Breast epithelium (tissue), 4 donors: ENCODE measurements around the gene TCEAL1. TPM values are rescaled to one million over a fixed set of nuclear protein-coding genes. Genes with fewer than 3 reads are reported as not detected.
A peak's percentile ranks its signal among the peaks of the same experiment; 100 is the strongest.
"Not testable (repeated sequence)": the region's sequence is repeated elsewhere in the genome, so short reads cannot be mapped to it uniquely, and the experiment has no call there.

Experiments
- DNase-seq, 2 donors: peaks; one replicate each; pipeline ENCODE4 v3.0.0-alpha.2; 2019; ENCODE audit warnings: low spot score in 2 of 2
- H3K27ac ChIP-seq, 2 donors: fragments of 200-600 bp; sonication (generic) in 1 of 2; one replicate each; pipeline ENCODE4 v1.5.1; 2016 to 2019; ENCODE audit warnings: mild to moderate bottlenecking in 1 of 2
- H3K27me3 ChIP-seq, 2 donors: fragments of 200-600 bp; sonication (generic) in 1 of 2; one replicate each; pipeline versions ENCODE4 v1.5.1 to v1.6.0; 2017 to 2019; ENCODE audit warnings: control low read depth in 1 of 2, mild to moderate bottlenecking in 1 of 2
- H3K36me3 ChIP-seq: fragments of 200-600 bp; one replicate; pipeline ENCODE4 v1.5.1; 2019
- H3K4me1 ChIP-seq, 2 donors: fragments of 200-600 bp; sonication (generic); one replicate each; pipeline ENCODE4 v1.5.1; 2016 to 2019; ENCODE audit warnings: control low read depth in 1 of 2
- H3K4me3 ChIP-seq, 3 donors: fragments of 200-600 bp; sonication (generic); 1 replicate in 2 of 3; 2 replicates in 1 of 3; pipeline ENCODE4 v1.5.1; 2016 to 2019; ENCODE audit warnings: mild to moderate bottlenecking in 3 of 3, moderate library complexity in 2 of 3
- H3K9me3 ChIP-seq, 2 donors: fragments of 200-600 bp; sonication (generic) in 1 of 2; one replicate each; pipeline ENCODE4 v1.5.1; 2016 to 2019; ENCODE audit warnings: control low read depth in 1 of 2
- POLR2A ChIP-seq: fragments of 450-650 bp; IDR thresholded peaks from one replicate; pipeline ENCODE4 v1.6.1; 2016; ENCODE audit warnings: antibody characterized with exemption, mild to moderate bottlenecking, moderate library complexity
- POLR2AphosphoS5 ChIP-seq, 3 donors: sonication (generic); formaldehyde crosslinking; IDR thresholded peaks; one replicate each; pipeline ENCODE4 v1.6.1; 2017; ENCODE audit warnings: antibody characterized with exemption in 3 of 3
- intact Hi-C: fragments of 100-400 bp; cut with DNase I; formaldehyde crosslinking; loops from one replicate; pipeline ENCODE4 v1.15.1; 2023; ENCODE audit warnings: low total_unique reads
- total RNA-seq, 3 donors: library from RNA; depleted of rRNA; stranded (reverse); fragments of >200 nt; gene quantifications; one replicate each; pipeline ENCODE4 v1.1.0, GENCODE V29; 2016
- TF ChIP-seq, protein P1 (sequence below), 3 donors: fragments of 450-650 bp; IDR thresholded peaks; one replicate each; pipeline ENCODE4 v1.5.1; 2016 to 2017; ENCODE audit warnings: antibody characterized with exemption in 3 of 3, mild to moderate bottlenecking in 3 of 3, moderate library complexity in 3 of 3

Gene TCEAL1
- total RNA-seq, 3 donors from 2014 or later: 60.8 to 115 (median 76.4) TPM

DNA sequence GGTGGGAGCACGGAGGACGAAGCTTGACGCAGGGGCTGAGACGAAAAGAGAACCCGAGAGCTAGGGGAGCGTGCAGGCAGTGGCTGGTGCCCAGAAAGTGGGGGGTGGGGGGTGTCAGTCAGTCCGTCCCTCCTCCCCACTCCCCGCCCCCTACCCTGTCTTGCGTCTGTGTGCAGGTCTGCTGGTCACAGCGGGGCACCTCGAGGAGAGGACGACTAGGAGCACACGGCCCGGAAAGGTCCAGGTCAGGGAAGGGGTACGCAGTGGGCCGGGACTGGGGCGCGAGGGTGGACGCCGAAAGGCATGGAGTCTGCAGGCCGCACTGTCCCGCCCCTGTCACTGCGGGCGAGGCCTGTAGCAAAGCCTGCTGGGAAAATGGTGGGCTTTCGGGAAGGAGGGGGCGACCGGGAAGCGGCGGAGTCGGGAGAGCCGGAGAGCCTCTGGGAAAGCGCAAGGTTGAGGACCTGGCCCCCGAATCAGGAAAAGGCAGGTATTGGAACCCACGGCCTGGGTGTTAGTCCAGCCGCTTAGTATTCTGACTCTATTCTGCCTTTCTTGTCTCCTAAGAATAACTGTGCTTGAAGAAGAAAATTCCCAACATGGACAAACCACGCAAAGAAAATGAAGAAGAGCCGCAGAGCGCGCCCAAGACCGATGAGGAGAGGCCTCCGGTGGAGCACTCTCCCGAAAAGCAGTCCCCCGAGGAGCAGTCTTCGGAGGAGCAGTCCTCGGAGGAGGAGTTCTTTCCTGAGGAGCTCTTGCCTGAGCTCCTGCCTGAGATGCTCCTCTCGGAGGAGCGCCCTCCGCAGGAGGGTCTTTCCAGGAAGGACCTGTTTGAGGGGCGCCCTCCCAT, 769 bp downstream of the TCEAL1 start:
- intact Hi-C loops: no loop called here
- peak in 1 of 3 donors; percentile 20 for TF ChIP-seq POLR2AphosphoS5 (IDR thresholded peaks at IDR 0.05)
- TF ChIP-seq, protein P1, sequence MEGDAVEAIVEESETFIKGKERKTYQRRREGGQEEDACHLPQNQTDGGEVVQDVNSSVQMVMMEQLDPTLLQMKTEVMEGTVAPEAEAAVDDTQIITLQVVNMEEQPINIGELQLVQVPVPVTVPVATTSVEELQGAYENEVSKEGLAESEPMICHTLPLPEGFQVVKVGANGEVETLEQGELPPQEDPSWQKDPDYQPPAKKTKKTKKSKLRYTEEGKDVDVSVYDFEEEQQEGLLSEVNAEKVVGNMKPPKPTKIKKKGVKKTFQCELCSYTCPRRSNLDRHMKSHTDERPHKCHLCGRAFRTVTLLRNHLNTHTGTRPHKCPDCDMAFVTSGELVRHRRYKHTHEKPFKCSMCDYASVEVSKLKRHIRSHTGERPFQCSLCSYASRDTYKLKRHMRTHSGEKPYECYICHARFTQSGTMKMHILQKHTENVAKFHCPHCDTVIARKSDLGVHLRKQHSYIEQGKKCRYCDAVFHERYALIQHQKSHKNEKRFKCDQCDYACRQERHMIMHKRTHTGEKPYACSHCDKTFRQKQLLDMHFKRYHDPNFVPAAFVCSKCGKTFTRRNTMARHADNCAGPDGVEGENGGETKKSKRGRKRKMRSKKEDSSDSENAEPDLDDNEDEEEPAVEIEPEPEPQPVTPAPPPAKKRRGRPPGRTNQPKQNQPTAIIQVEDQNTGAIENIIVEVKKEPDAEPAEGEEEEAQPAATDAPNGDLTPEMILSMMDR (IDR thresholded peaks at IDR 0.05): no peak
- peak; percentile 26 for TF ChIP-seq POLR2A
- peak overlapping the region; percentile 91 to 96 for H3K27ac ChIP-seq
- H3K36me3 ChIP-seq: no peaks in the 10 kb centered on the region
- no peaks in the 10 kb centered on the region for H3K4me1 ChIP-seq
- peaks cover 0 to 36% of the 10 kb centered on the region in 2 donors for H3K27me3 ChIP-seq
- peak; percentile 39 to 52 for DNase-seq
- H3K4me3 ChIP-seq: peak overlapping the region; percentile 55 to 74 (median 59)
- H3K9me3 ChIP-seq: no peaks in the 10 kb centered on the region

DNA sequence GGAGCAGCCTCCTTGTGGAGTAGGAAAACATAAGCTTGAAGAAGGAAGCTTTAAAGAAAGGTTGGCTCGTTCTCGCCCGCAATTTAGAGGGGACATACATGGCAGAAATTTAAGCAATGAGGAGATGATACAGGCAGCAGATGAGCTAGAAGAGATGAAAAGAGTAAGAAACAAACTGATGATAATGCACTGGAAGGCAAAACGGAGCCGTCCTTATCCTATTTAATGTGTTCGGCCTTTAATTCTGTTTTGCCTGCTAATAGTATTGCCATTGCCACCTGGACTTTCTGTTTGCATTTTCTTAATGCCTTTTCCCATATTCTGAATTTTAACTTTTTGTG, 1.4 kb downstream of the TCEAL1 start:
- intact Hi-C loops: no loop called here

DNA sequence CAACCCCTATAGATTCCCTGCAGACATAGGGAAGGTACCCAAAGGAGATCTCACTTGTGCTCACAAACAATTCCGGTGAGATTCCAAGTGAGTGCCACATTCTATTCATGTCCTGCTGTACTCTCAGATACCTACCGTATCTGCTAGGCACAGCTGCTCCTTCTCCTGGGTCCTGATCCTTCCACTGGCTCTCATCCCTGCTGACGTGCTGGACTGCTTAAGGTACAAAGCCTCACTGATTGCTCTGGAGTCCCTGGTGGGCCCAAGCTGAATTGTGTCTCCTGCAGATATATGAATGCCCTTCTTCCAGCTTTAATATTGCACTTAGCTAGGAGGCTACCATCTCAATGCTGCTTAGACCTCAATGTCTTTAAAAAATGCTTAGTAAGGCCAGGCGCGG, 2.4 kb downstream of the TCEAL1 start:
- peak overlapping the region in 2 of 3 donors; percentile 18 to 37 for H3K4me3 ChIP-seq
- peaks cover 0 to 41% of the 10 kb centered on the region in 2 donors for H3K27me3 ChIP-seq
- no peaks in the 10 kb centered on the region for H3K4me1 ChIP-seq
- H3K27ac ChIP-seq: peak overlapping the region in 1 of 2 donors; percentile 35
- no peaks in the 10 kb centered on the region for H3K36me3 ChIP-seq
- TF ChIP-seq POLR2AphosphoS5 (IDR thresholded peaks at IDR 0.05): no peak
- no peak for TF ChIP-seq POLR2A
- TF ChIP-seq, protein P1 (IDR thresholded peaks at IDR 0.05): no peak
- DNase-seq: no peak
- intact Hi-C loops: no loop called here
- no peaks in the 10 kb centered on the region for H3K9me3 ChIP-seq

More for the DNA sequence above, 1.4 kb downstream of the TCEAL1 start:
- H3K27ac ChIP-seq: peak overlapping the region; percentile 91 to 96
- no peak for DNase-seq
- peak overlapping the region; percentile 55 to 74 (median 59) for H3K4me3 ChIP-seq
- no peaks in the 10 kb centered on the region for H3K36me3 ChIP-seq
- TF ChIP-seq POLR2A (no peak), POLR2AphosphoS5 (IDR thresholded peaks at IDR 0.05) (no peak)
- H3K9me3 ChIP-seq: no peaks in the 10 kb centered on the region
- H3K4me1 ChIP-seq: no peaks in the 10 kb centered on the region
- H3K27me3 ChIP-seq: peaks cover 0 to 41% of the 10 kb centered on the region in 2 donors

DNA sequence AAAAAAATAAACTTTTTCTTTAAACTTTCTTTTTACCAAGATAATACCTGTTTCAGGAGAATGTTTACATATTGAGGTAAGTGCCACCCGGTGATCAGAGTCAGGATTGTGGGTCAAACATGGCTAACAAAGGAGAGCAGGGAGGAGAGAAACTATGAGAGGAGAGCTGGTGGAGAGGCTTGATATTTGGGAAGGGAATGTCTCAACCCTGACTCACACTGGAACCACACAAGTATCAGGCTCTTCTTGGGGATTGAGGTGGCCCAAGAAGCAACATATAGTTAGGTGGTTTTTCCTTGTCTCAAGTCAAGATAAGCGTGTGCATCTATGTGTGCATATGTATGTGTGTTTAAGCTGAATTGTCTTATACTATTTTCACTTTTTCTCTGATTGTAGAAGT, 6.7 kb downstream of the TCEAL1 start:
- TF ChIP-seq POLR2AphosphoS5 (IDR thresholded peaks at IDR 0.05) (no peak), POLR2A (no peak)
- TF ChIP-seq, protein P1 (IDR thresholded peaks at IDR 0.05): no peak
- Histone ChIP-seq H3K27ac (no peak overlapping the region), H3K27me3 (peaks cover 0 to 25% of the 10 kb centered on the region in 2 donors), H3K9me3 (no peaks in the 10 kb centered on the region), H3K4me1 (no peaks in the 10 kb centered on the region), H3K36me3 (no peaks in the 10 kb centered on the region), H3K4me3 (no peak overlapping the region)
- intact Hi-C loops: no loop called here
- no peak for DNase-seq

DNA sequence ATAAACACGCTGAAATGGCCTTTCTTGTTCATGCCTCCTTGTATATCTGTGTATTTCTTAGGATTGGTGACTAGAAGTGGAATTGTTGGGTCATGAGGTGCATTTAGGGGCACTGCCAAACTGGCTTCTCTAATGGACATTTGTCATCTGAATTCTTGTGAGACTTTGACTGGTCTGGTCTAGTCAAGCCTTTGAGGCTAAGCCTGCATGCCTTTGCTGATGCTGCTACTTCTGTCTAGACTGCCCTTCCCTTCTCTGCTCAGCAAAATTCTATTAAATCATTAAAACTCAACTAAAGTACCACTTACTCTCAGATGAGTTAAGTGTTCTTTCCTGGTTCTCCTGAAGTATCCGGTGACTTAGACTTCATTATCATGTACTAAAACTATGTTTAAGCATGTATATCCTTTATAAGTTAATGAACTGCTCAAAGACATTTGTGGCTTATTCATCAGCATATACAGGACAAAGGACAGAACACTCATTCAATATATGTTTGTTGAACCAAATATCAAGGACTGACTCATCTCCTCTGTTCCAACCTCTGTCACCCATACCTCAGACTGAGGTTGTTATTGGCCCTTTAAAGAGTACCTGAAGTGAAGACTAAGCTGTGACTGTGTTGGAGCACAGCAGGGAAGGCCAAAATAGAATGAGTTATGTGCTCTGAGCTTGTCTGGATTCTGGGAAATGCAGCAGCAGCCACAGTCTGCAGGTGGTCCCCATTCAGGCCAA, 9.0 kb downstream of the TCEAL1 start:
- H3K9me3 ChIP-seq: no peaks in the 10 kb centered on the region
- H3K4me1 ChIP-seq: no peaks in the 10 kb centered on the region
- peaks cover 0 to 29% of the 10 kb centered on the region in 2 donors for H3K27me3 ChIP-seq
- no peak for TF ChIP-seq POLR2A
- no peak for TF ChIP-seq POLR2AphosphoS5 (IDR thresholded peaks at IDR 0.05)
- TF ChIP-seq, protein P1 (IDR thresholded peaks at IDR 0.05): no peak
- DNase-seq: no peak
- H3K4me3 ChIP-seq: no peak overlapping the region
- H3K27ac ChIP-seq: no peak overlapping the region
- intact Hi-C loops: no loop called here
- no peaks in the 10 kb centered on the region for H3K36me3 ChIP-seq

DNA sequence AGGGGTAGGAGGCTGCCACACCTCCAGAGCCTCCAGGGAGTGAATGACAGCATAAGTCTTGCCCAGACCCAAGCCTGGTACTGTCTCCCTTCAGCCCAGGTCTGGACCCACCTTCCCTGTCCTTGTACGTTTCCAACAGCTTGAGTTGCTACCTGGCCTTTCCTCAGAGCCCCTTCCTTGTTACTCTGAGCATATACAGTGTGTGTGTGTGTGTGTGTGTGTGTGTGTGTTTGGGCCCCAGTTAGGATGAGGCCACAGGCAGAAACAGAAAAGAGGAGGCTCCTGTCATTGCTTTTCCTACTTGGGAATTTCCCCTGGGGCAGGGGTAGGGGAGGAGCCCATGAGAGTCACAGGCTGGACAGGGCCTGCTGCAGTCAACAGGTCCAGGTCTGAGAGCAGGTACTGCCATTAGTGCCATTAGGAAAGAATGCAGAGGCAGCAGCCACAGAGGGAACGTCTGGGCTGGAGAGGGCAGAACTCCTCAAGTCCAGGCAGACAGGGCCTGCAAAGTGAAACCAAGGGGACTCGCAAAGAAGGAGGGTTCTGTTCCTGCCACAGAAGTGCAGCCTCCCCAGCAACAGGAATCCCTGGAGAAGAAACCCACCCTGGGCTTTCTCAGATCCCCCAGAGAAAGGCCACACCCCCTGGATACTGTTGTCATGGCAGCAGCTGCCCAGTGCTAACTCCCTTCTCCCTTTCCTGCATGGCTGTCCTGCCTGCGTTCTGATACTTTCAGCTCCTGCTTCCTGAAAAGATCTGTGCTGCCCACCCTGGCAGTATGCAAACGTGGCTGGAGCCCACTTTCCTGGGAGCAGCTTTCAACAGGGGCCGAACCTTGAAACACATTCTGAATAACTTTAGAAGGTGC, 9.9 kb downstream of the TCEAL1 start:
- H3K36me3 ChIP-seq, H3K27ac ChIP-seq, intact Hi-C loops, H3K4me1 ChIP-seq, DNase-seq, H3K9me3 ChIP-seq: not testable (repeated sequence)
- Histone ChIP-seq H3K4me3 (peak overlapping the region in 1 of 3 donors; percentile 31), H3K27me3 (peaks cover 0 to 38% of the 10 kb centered on the region in 2 donors)
